ENCODE data around the gene PCK2.

Gene PCK2

GRCh38 chr14:24062216-24062980 is 31.7 kb upstream of the PCK2 start:
- DNase-seq (ENCODE audit: low read depth, low spot score), result no peak
- H3K4me3 ChIP-seq (ENCODE audit: low read depth, low read length), result no peak overlapping the region
- in situ Hi-C loops (cut with HindIII; ENCODE audit: low sequenced_read_pairs), result no loop called here
- no peak for TF ChIP-seq CTCF (IDR thresholded peaks at IDR 0.05; ENCODE audit: low read depth, low read length)

GRCh38 chr14:24063263-24063836 is 30.8 kb upstream of the PCK2 start:
- in situ Hi-C loops (cut with HindIII; ENCODE audit: low sequenced_read_pairs), result no loop called here
- no peak overlapping the region for H3K4me3 ChIP-seq (ENCODE audit: low read depth, low read length)
- no peak for DNase-seq (ENCODE audit: low read depth, low spot score)
- TF ChIP-seq CTCF (IDR thresholded peaks at IDR 0.05; ENCODE audit: low read depth, low read length), result no peak

- no peak overlapping the region for H3K4me3 ChIP-seq (ENCODE audit: low read depth, low read length)
- no peak for TF ChIP-seq CTCF (IDR thresholded peaks at IDR 0.05; ENCODE audit: low read depth, low read length)
- in situ Hi-C loops (cut with HindIII; ENCODE audit: low sequenced_read_pairs), result no loop called here
- no peak for DNase-seq (ENCODE audit: low read depth, low spot score)
These were observed 29.9 kb upstream of the PCK2 start for GRCh38 chr14:24064091-24064795.

- in situ Hi-C loops (cut with HindIII; ENCODE audit: low sequenced_read_pairs), result no loop called here
- H3K4me3 ChIP-seq (ENCODE audit: low read depth, low read length), result no peak overlapping the region
- TF ChIP-seq CTCF (IDR thresholded peaks at IDR 0.05; ENCODE audit: low read depth, low read length), result no peak
- no peak for DNase-seq (ENCODE audit: low read depth, low spot score)
These were observed 29.3 kb upstream of the PCK2 start for GRCh38 chr14:24064856-24065255.

- TF ChIP-seq CTCF (IDR thresholded peaks at IDR 0.05; ENCODE audit: low read depth, low read length), result no peak
- in situ Hi-C loops (cut with HindIII; ENCODE audit: low sequenced_read_pairs), result no loop called here
- DNase-seq (ENCODE audit: low read depth, low spot score), result no peak
- no peak overlapping the region for H3K4me3 ChIP-seq (ENCODE audit: low read depth, low read length)
These were observed 28.7 kb upstream of the PCK2 start for GRCh38 chr14:24065408-24065807.

GRCh38 chr14:24066496-24067132 is 27.5 kb upstream of the PCK2 start:
- DNase-seq (ENCODE audit: low read depth, low spot score), result no peak
- no peak for TF ChIP-seq CTCF (IDR thresholded peaks at IDR 0.05; ENCODE audit: low read depth, low read length)
- no peak overlapping the region for H3K4me3 ChIP-seq (ENCODE audit: low read depth, low read length)
- in situ Hi-C loops (cut with HindIII; ENCODE audit: low sequenced_read_pairs), result no loop called here

Measured in astrocyte of the spinal cord (primary cell).